HG03571 (cell line): Measurements from ENCODE around the gene ALKBH2.
A peak's percentile ranks its signal among the peaks of the same experiment; 100 is the strongest.
"Not testable (repeated sequence)": the region's sequence is repeated elsewhere in the genome, so short reads cannot be mapped to it uniquely, and the experiment has no call there.

Experiments
- ATAC-seq: cut with Tn5 transposase; IDR thresholded peaks from one replicate; pipeline ENCODE4 v1.9.1; 2021; ENCODE audit not compliant: unreplicated experiment

The ALKBH2 gene

DNA sequence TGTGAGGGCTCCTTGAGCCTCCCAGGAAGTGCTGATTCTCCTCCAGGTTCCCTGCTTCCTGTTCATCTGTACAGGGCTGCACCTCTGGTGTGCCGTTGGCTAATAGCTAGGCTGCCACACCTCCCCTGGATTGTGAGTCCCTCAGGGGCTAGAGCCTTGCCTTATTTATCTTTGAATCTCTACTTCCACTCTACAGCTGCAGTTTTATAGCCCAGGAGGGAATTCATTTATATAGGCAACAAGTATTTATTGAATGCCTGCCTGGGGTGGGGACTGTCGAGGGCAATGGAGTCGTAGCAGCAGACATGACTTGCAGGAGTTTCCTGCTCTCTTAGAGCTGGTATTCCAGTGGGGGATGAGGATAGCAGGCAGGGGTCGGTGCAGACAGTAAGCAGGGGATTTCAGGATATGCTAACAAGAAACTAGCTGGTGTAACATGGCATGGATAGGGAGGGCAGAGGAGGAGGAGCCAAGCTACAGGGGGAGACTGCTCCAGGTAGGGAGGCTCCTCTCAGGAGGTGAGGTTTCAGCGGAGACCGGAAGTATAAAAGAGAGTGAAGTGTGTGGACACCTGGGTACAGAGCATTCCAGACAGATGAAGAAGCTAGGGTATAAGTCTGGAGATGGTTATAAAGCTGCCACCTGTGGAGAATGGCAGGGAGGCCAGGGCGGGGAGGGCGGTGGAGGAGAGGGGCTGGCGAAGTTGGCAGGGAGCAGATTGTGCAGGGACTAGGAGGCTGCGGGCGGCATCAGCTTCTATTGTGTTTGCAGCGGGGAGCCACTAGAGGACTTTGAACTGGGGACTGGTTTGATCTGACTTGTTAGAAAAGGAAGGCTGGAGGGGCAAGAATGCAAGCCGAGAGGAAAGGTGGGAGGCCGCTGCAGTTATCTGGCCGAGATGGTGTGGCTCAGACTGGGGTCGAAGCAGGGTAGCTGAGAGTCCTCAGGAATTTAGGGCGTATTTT, 23.7 kb downstream of the ALKBH2 start:
- no peak for ATAC-seq

DNA sequence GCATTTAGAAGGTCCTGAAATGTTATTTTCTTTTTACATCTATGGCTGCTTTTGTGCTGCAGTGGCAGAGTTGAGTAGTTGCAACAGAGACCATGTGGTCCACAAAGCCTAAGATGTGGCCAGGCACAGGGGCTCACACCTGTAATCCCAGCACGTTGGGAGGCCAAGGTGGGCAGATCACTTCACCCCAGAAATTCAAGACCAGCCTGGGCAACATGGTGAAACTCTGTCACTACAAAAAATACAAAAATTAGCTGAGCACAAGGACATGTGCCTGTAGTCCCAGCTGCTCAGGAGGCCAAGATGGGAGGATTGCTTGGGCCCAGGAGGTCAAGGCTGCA, 27.4 kb downstream of the ALKBH2 start:
- no peak for ATAC-seq

DNA sequence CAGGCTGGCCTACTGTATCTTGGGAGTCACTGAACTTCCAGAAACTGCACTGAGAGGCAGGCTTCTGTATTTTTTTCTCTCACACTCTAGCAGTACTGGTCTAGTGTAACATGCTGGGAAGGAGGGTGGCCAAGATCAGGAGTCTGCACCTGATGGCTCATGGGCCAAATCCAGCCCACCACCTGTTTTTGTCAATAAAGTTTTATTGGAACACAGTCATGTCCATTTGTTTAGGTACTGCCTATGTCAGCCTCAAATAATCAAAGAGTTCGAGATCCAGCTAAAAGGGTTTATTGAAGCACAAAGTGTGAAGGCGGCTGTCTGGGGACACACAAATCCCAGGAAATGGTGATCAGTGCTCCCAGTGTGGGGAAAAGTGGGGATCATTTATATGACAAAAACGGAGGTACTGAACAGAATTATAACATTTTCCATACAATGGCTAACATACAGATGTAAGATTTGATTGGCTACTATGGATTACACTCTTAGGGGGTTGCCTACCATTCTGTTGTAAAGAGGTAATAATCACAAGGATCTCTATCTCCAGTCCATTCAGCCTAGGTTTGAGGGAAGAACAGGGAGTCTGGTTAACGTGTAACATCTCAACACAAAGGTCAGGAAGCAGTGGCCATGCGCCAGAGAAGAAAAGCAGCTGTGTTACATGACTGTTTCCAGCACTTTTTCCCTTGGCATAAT, 28.0 kb downstream of the ALKBH2 start:
- no peak for ATAC-seq

- no peak for ATAC-seq
These were observed 29.1 kb downstream of the ALKBH2 start for GRCh38 chr12:109064143-109064542.

GRCh38 chr12:109058773-109059172, 34.5 kb downstream of the ALKBH2 start:
- ATAC-seq, result no peak

- ATAC-seq, result no peak
These were observed 35.9 kb downstream of the ALKBH2 start for GRCh38 chr12:109057376-109057775.

DNA sequence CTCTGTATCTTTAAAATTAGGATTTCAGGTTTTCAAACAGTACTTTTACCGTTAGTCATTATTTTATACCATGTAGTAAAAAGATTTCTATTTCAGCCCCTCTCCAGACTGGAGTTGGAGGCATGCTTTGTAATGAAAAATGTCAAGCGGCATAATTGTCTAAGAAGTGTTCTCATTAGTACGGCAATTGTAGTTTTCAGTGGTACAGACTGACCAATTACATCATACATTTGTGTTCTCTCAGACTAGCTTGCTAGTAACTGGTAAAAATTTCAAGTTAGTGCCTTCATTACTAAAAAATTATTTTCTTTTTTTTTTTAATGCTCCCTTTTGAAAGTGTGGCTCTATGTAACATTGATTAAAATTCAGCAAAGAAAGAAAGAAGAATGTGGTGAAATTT, 36.4 kb downstream of the ALKBH2 start:
- ATAC-seq, result no peak

DNA sequence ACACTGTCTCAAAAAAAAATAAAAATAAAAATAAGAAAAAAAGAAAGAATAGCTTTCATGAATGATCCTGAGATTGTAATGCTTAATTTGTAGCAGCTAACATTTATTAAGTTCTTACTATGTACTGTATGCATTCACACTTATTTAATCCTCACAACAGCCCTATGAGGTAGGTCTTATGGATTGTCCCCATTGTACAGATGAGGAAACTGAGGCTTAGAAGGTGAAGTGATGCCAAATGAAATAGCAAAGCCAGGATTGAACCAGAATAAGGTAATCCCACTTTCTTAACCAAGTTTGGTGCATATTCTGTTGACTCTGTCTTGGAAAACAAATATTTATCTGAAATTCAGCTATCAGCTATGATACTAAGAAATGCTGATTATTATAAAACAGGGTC, 38.8 kb downstream of the ALKBH2 start:
- ATAC-seq, result no peak

- not testable (repeated sequence) for ATAC-seq
These were observed 39.2 kb downstream of the ALKBH2 start for GRCh38 chr12:109054124-109054513.

- peak; percentile 3 for ATAC-seq
These were observed 39.7 kb downstream of the ALKBH2 start for GRCh38 chr12:109053382-109054123.

GRCh38 chr12:109052414-109053323, 40.6 kb downstream of the ALKBH2 start, which contains the start of gene USP30:
USP30 (plus strand) TSS chr12:109052576; CDS start chr12:109052679, 103 bp downstream.
- peak; percentile 78 for ATAC-seq

DNA sequence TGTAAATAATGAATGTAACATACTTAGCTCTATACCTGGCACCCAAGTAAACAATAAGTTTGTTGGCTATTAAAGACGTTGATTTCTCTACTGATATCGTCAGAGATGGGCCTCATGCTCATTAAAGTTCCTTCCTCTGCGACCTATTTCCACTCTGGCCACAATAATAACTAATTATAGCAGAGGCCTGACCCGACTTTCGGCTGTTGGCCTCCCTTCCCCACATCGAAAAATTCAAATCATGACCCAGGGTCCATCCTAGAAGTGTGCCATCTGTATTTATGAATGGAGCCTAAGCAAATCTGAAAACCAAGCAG, 41.2 kb downstream of the ALKBH2 start:
- ATAC-seq, result peak; percentile 7

DNA sequence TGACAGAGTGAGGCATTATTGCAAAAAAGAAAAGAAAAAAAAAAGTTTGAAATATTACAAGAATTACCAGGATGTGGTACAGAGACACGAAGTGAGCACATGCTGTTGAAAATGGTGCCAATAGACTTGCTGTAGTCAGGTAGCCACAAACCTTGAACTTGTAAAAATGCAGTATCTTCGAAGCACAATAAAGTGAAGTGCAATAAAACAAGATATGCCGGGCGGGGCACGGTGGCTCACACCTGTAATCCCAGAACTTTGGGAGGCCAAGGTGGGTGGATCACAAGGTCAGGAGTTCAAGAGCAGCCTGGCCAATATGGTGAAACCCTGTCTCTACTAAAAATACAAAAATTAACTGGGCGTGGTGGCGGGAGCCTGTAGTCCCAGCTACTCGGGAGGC, 43.5 kb downstream of the ALKBH2 start:
- ATAC-seq, result not testable (repeated sequence)

- ATAC-seq, result not testable (repeated sequence)
These were observed 44.6 kb downstream of the ALKBH2 start for GRCh38 chr12:109048706-109049105.

DNA sequence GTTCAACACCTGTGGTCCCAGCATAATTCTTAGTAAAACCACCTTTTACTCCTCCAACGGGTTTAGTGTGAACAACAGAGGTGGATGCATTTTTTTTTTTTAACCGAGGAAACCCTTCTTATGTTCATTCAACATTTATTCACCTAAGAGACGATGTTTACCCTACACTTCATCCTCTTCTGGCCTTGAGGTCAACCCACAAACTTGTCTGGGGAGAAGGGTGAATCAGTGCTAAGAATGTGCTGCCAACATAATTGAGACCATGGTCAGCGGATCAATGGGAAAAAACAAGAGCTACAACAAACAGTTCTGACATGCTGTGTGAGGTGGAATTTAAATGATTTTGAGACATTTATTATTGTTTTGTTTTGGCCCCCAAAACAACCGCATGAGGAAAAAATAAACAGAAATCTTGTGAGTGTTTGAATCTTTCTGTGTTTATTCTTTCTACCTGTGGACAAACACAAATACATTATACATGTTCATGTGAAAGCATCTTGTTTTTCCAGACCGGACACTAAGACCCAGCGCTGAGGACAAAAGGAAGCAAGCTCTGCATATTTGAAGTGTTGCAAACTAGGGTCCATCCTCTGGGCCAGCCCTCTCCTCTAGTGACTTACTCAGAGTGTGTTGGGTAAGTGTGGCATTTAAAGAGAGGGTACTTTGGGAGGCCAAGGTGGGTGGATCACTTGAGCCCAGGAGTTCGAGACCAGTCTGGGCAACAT, 46.0 kb downstream of the ALKBH2 start:
- no peak for ATAC-seq

DNA sequence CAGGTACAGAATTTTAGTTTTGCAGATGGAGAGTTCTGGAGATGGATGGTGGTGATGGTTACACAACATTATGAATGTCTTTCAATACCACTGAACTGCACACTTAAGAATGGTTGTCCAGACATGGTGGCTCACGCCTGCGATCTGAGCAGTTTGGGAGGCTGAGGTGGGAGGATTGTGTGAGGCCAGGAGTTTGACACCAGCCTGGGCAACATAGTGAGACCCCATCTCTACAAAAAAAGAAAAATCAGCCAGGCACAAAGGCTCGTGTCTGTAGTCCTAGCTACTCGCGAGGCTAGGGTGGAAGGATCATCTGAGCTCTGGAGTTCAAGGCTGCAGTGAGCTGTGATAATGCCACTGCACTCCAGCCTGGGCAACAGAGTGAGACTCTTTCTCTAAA, 49.0 kb downstream of the ALKBH2 start:
- ATAC-seq, result no peak
